Endothelial cell of umbilical vein (primary cell): ENCODE measurements around the gene OSGIN1. TPM values are rescaled to one million over a fixed set of nuclear protein-coding genes. Genes with fewer than 3 reads are reported as not detected.

Source experiments
- BruUV-seq: library from RNA; stranded (reverse); fragments of 400-500 nt; replicated peaks from 2 replicates; lab custom pipeline; 2021; lab: Mats Ljungman, UMichigan
- CTCF ChIA-PET: fragments of 300-600, 350-600 bp; sonication (Branson Sonifier 250); formaldehyde crosslinking; loops from one replicate; lab custom pipeline; 2021; ENCODE audit warnings: antibody characterized with exemption, inconsistent platforms; lab: Charles Lee
- POLR2A ChIA-PET: fragments of 300-600, 350-600 bp; sonication (Branson Sonifier 250); formaldehyde crosslinking; loops from one replicate; lab custom pipeline; 2021; ENCODE audit warnings: antibody characterized with exemption, inconsistent platforms; lab: Charles Lee
- DNase-seq: peaks from one replicate; pipeline ENCODE4 v3.0.0-alpha.2; 2011; ENCODE audit warnings: low read depth, low spot score
- FAIRE-seq: peaks from 2 replicates; lab custom pipeline; 2011; peaks lifted over from hg19 to GRCh38; lab: Jason Lieb, UNC
- H2AFZ ChIP-seq: 2 replicates; pipeline ENCODE4 v1.6.0; 2012; ENCODE audit warnings: low read depth, low read length, control low read depth, inconsistent platforms
- H3K27ac ChIP-seq: 2 replicates; pipeline ENCODE4 v1.5.1; 2011; ENCODE audit warnings: low read depth, mild to moderate bottlenecking, control low read depth, low read length, moderate library complexity; ENCODE audit not compliant: insufficient read depth
- H3K27me3 ChIP-seq, 2 experiments: 2 replicates each; pipeline versions ENCODE4 v1.6.0 to v1.6.1; 2011; ENCODE audit warnings: low read length in 2 of 2, mixed read lengths in 1 of 2; ENCODE audit not compliant: control insufficient read depth in 2 of 2, insufficient read depth in 2 of 2
- H3K36me3 ChIP-seq, 2 experiments: 2 replicates in 1 of 2; 3 replicates in 1 of 2; pipeline ENCODE4 v1.5.1; 2011; ENCODE audit warnings: low read length in 2 of 2, mild to moderate bottlenecking in 1 of 2, moderate library complexity in 1 of 2; ENCODE audit not compliant: control insufficient read depth in 2 of 2, insufficient read depth in 2 of 2; ENCODE audit errors: extremely low read depth in 1 of 2
- H3K4me1 ChIP-seq: 3 replicates; pipeline ENCODE4 v1.5.1; 2011; ENCODE audit warnings: mild to moderate bottlenecking, low read length; ENCODE audit not compliant: control insufficient read depth, insufficient read depth; ENCODE audit errors: extremely low read depth
- H3K4me2 ChIP-seq: 2 replicates; pipeline ENCODE4 v1.6.1; 2011; ENCODE audit warnings: low read length, control low read depth, mixed read lengths; ENCODE audit not compliant: insufficient read depth
- H3K4me3 ChIP-seq, 3 experiments: fragments of 200-600 bp in 1 of 3; sonication (generic), shearing (Covaris generic) in 1 of 3; replicated peaks in 1 of 3; 2 replicates each; pipeline ENCODE4 v1.5.1; 2011 to 2016; ENCODE audit warnings: control low read depth in 3 of 3, low read length in 3 of 3, mild to moderate bottlenecking in 2 of 3, inconsistent platforms in 1 of 3, low read depth in 1 of 3, moderate library complexity in 1 of 3; ENCODE audit not compliant: insufficient read depth in 1 of 3
- H3K79me2 ChIP-seq: 2 replicates; pipeline ENCODE4 v1.6.0; 2012; ENCODE audit warnings: low read length, inconsistent platforms; ENCODE audit not compliant: control insufficient read depth, insufficient read depth
- H3K9ac ChIP-seq: replicated peaks from 2 replicates; pipeline ENCODE3; 2011; ENCODE audit warnings: low read length, control low read depth; ENCODE audit not compliant: insufficient read depth; ENCODE audit errors: extremely low read depth
- H3K9me1 ChIP-seq: replicated peaks from 3 replicates; pipeline ENCODE4 v1.6.0; 2011; ENCODE audit warnings: mild to moderate bottlenecking, low read length; ENCODE audit not compliant: control insufficient read depth, insufficient read depth; ENCODE audit errors: extremely low read depth
- H3K9me3 ChIP-seq: replicated peaks from 2 replicates; pipeline ENCODE4 v1.5.1; 2012; ENCODE audit warnings: low read length, inconsistent platforms; ENCODE audit not compliant: control insufficient read depth, insufficient read depth
- H4K20me1 ChIP-seq: replicated peaks from 2 replicates; pipeline ENCODE3; 2011; ENCODE audit warnings: mild to moderate bottlenecking, low read length; ENCODE audit not compliant: control insufficient read depth, insufficient read depth; ENCODE audit errors: extremely low read depth
- EZH2 ChIP-seq: IDR thresholded peaks from 2 replicates; pipeline ENCODE4 v1.6.1; 2012; ENCODE audit warnings: borderline replicate concordance, low read depth, mild to moderate bottlenecking, moderate library complexity, low read length, inconsistent platforms; ENCODE audit not compliant: severe bottlenecking
- FOS ChIP-seq: IDR thresholded peaks from 2 replicates; pipeline ENCODE4 v1.6.1; 2011; ENCODE audit warnings: mild to moderate bottlenecking, low read length, moderate library complexity, borderline replicate concordance; ENCODE audit not compliant: insufficient read depth
- GATA2 ChIP-seq: IDR thresholded peaks from 2 replicates; pipeline ENCODE4 v1.7.0; 2011; ENCODE audit warnings: low read depth, mild to moderate bottlenecking, moderate library complexity, mixed read lengths, low read length; ENCODE audit not compliant: insufficient read length, insufficient read depth
- JUN ChIP-seq: IDR thresholded peaks from 2 replicates; pipeline ENCODE4 v1.6.1; 2011; ENCODE audit warnings: borderline replicate concordance, low read depth; ENCODE audit not compliant: insufficient read length, insufficient read depth
- MYC ChIP-seq: IDR thresholded peaks from one replicate; pipeline ENCODE4 v1.6.1; 2011; ENCODE audit warnings: mild to moderate bottlenecking, low read depth, low read length
- POLR2A ChIP-seq: IDR thresholded peaks from 2 replicates; pipeline ENCODE4 v1.6.1; 2012; ENCODE audit warnings: low read depth, mild to moderate bottlenecking, control low read depth, low read length
- POLR2AphosphoS5 ChIP-seq: IDR thresholded peaks from 2 replicates; pipeline ENCODE4 v1.6.1; 2012; ENCODE audit warnings: low read depth, mild to moderate bottlenecking, control low read depth, low read length, moderate library complexity; ENCODE audit not compliant: insufficient read depth
- dilution Hi-C: fragments of 300-500 bp; cut with MboI; formaldehyde crosslinking; loops from one replicate; pipeline ENCODE4 v1.15.0; 2019; ENCODE audit warnings: low sequenced_read_pairs; ENCODE audit not compliant: extremely low pct_ligation_motif_present
- intact Hi-C: fragments of 100-400 bp; cut with micrococcal nuclease; formaldehyde crosslinking; loops from one replicate; pipeline ENCODE4 v1.10.0; 2022
- polyA plus RNA-seq, 4 experiments: library from polyadenylated mRNA; depleted of rRNA in 3 of 4; stranded (reverse) in 3 of 4; unstranded in 1 of 4; fragments of >200 nt; gene quantifications; 2 replicates each; pipeline versions ENCODE4 v1.2.1 to v1.2.3, GENCODE V29; 2011 to 2012; ENCODE audit warnings: missing spikeins in 1 of 4
- total RNA-seq: library from RNA; stranded (reverse); gene quantifications from 2 replicates; pipeline ENCODE4 v1.2.3, GENCODE V29; 2021
- TF ChIP-seq, protein P1 (sequence below), 2 donors: IDR thresholded peaks; 1 replicate in 1 of 2; 2 replicates in 1 of 2; pipeline ENCODE4 v1.5.1; 2011; ENCODE audit warnings: low read length in 2 of 2, mild to moderate bottlenecking in 2 of 2, moderate library complexity in 2 of 2, control low read depth in 1 of 2, inconsistent platforms in 1 of 2, low read depth in 1 of 2; ENCODE audit not compliant: insufficient read depth in 1 of 2; ENCODE audit errors: extremely low read depth in 1 of 2
- TF ChIP-seq, protein P2 (sequence below): IDR thresholded peaks from 2 replicates; pipeline ENCODE4 v1.6.1; 2011; ENCODE audit not compliant: insufficient read depth, insufficient read length

Gene OSGIN1
- total and polyA plus RNA-seq, 2 donors (not counting 3 experiments of a cell fraction or from before 2014, with no cell fraction given), result 9.2 to 11.0 TPM

DNA sequence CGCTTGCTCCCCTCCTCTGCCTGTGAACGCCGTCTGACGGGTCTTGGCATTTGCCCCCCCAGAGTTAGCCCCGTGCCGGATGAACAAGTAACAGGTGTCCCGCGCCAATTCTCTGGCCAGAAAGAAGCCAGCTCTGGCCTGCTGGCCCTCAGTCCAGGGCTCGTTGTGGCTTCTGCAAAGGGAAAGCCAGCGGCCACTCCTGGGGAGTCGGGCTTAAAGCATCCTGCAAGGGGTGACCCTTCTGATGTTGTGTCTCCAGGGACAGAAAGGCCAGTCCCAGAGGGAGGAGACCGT, 18.4 kb upstream of the OSGIN1 start:
- H2AFZ ChIP-seq, result no peak overlapping the region
- FAIRE-seq (no peak), DNase-seq (no peak)
- no peak overlapping the region for H3K9ac ChIP-seq
- H3K27ac ChIP-seq, result no peak overlapping the region
- dilution Hi-C loops (no loop called here), intact Hi-C loops (no loop called here)
- TF ChIP-seq JUN (no peak), EZH2 (no peak), GATA2 (no peak), MYC (no peak), POLR2AphosphoS5 (no peak), FOS (no peak), POLR2A (no peak)
- TF ChIP-seq, protein P1, sequence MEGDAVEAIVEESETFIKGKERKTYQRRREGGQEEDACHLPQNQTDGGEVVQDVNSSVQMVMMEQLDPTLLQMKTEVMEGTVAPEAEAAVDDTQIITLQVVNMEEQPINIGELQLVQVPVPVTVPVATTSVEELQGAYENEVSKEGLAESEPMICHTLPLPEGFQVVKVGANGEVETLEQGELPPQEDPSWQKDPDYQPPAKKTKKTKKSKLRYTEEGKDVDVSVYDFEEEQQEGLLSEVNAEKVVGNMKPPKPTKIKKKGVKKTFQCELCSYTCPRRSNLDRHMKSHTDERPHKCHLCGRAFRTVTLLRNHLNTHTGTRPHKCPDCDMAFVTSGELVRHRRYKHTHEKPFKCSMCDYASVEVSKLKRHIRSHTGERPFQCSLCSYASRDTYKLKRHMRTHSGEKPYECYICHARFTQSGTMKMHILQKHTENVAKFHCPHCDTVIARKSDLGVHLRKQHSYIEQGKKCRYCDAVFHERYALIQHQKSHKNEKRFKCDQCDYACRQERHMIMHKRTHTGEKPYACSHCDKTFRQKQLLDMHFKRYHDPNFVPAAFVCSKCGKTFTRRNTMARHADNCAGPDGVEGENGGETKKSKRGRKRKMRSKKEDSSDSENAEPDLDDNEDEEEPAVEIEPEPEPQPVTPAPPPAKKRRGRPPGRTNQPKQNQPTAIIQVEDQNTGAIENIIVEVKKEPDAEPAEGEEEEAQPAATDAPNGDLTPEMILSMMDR (IDR thresholded peaks at IDR 0.05; ENCODE audit: extremely low read depth in 1 of 2, insufficient read depth in 1 of 2, low read depth in 1 of 2, low read length in 2 of 2), result no peak
- TF ChIP-seq, protein P2, sequence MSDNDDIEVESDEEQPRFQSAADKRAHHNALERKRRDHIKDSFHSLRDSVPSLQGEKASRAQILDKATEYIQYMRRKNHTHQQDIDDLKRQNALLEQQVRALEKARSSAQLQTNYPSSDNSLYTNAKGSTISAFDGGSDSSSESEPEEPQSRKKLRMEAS, result no peak
- H3K27me3 ChIP-seq, result no peaks in the 10 kb centered on the region
- no peaks in the 10 kb centered on the region for H3K9me3 ChIP-seq
- ChIA-PET POLR2A (no interaction called here), CTCF (interaction anchor here (1.2 kb wide), 1 partner anchor 22 kb away, joined by 3 read pairs; no protein-coding TSS in a partner anchor)
- H3K9me1 ChIP-seq, result no peaks in the 10 kb centered on the region
- H3K4me2 ChIP-seq, result no peak overlapping the region
- H4K20me1 ChIP-seq, result no peaks in the 10 kb centered on the region
- H3K79me2 ChIP-seq, result no peaks in the 10 kb centered on the region
- BruUV-seq, result no TSS peak
- H3K36me3 ChIP-seq, result no peaks in the 10 kb centered on the region
- peaks cover 5% of the 10 kb centered on the region for H3K4me1 ChIP-seq
- no peak overlapping the region for H3K4me3 ChIP-seq
